Muscle of leg (tissue), 11 donors: Measurements from ENCODE around the gene JAKMIP1. TPM values are rescaled to one million over a fixed set of nuclear protein-coding genes. Genes with fewer than 3 reads are reported as not detected.

Experiments used
- DNase-seq: peaks from one replicate; pipeline ENCODE4 v3.0.0; 2013
- H3K27ac ChIP-seq: one replicate; pipeline ENCODE4 v1.5.1; 2013; ENCODE audit warnings: mild to moderate bottlenecking, low read length, control low read depth
- H3K27me3 ChIP-seq: one replicate; pipeline ENCODE4 v1.6.1; 2013; ENCODE audit warnings: low read length; ENCODE audit not compliant: control insufficient read depth, insufficient read depth
- H3K36me3 ChIP-seq: one replicate; pipeline ENCODE4 v1.6.1; 2013; ENCODE audit warnings: low read length; ENCODE audit not compliant: control insufficient read depth, insufficient read depth
- H3K4me1 ChIP-seq: one replicate; pipeline ENCODE4 v1.6.1; 2013; ENCODE audit warnings: low read length; ENCODE audit not compliant: control insufficient read depth, insufficient read depth
- H3K4me3 ChIP-seq: one replicate; pipeline ENCODE4 v1.5.1; 2013; ENCODE audit warnings: low read length, control low read depth
- H3K9me3 ChIP-seq: replicated peaks from 2 replicates; pipeline ENCODE4 v1.6.1; 2013; ENCODE audit warnings: low read depth, low read length; ENCODE audit not compliant: control insufficient read depth
- WGBS: methylation state at CpG from one replicate; pipeline ENCODE4 v1.1.5; 2013; ENCODE audit warnings: missing lambda C conversion rate; ENCODE audit not compliant: insufficient coverage; 5-methylcytosine and 5-hydroxymethylcytosine counted together
- polyA plus RNA-seq, 8 donors: library from polyadenylated mRNA; unstranded; fragments of 120-200 nt; gene quantifications; one replicate each; pipeline versions ENCODE4 v1.2.1 to v1.2.3, GENCODE V29; 2013; ENCODE audit warnings: inconsistent platforms in 1 of 8, low replicate concordance in 1 of 8; ENCODE audit not compliant: insufficient read length in 8 of 8, insufficient read depth in 1 of 8
- total RNA-seq: library from RNA; stranded (reverse); fragments of 120-200 nt; gene quantifications from one replicate; pipeline ENCODE4 v1.2.4, GENCODE V29; 2013

The JAKMIP1 gene
- total and polyA plus RNA-seq, 9 donors, result 0.04 to 0.39 TPM; not detected in 7

GRCh38 chr4:6044276-6044675, 156.1 kb downstream of the JAKMIP1 start:
- WGBS, result 58% methylated on average over 6 of the region's 9 CpGs
- H3K27ac ChIP-seq, result no peak overlapping the region
- no peak for DNase-seq
- peaks cover 9% of the 10 kb centered on the region for H3K27me3 ChIP-seq
- no peak overlapping the region for H3K4me3 ChIP-seq
- H3K36me3 ChIP-seq, result no peaks in the 10 kb centered on the region
- H3K9me3 ChIP-seq, result no peaks in the 10 kb centered on the region
- H3K4me1 ChIP-seq, result no peaks in the 10 kb centered on the region

GRCh38 chr4:6043843-6044242, 156.5 kb downstream of the JAKMIP1 start:
- H3K27me3 ChIP-seq, result peaks cover 9% of the 10 kb centered on the region

GRCh38 chr4:6043188-6043587, 157.2 kb downstream of the JAKMIP1 start:
- DNase-seq, result no peak
- H3K4me3 ChIP-seq, result no peak overlapping the region
- no peaks in the 10 kb centered on the region for H3K36me3 ChIP-seq
- no peaks in the 10 kb centered on the region for H3K4me1 ChIP-seq
- H3K27me3 ChIP-seq, result peaks cover 9% of the 10 kb centered on the region
- H3K27ac ChIP-seq, result no peak overlapping the region
- H3K9me3 ChIP-seq, result no peaks in the 10 kb centered on the region
- 77% methylated on average over 13 of the region's 13 CpGs for WGBS

More at GRCh38 chr4:6043843-6044242, 156.5 kb downstream of the JAKMIP1 start:
- WGBS, result 70% methylated on average over 7 of the region's 7 CpGs
- H3K36me3 ChIP-seq, result no peaks in the 10 kb centered on the region
- no peak overlapping the region for H3K4me3 ChIP-seq
- no peaks in the 10 kb centered on the region for H3K9me3 ChIP-seq
- H3K27ac ChIP-seq, result no peak overlapping the region
- DNase-seq, result no peak
- H3K4me1 ChIP-seq, result no peaks in the 10 kb centered on the region

- H3K27ac ChIP-seq, result no peak overlapping the region
- H3K36me3 ChIP-seq, result no peaks in the 10 kb centered on the region
- no peaks in the 10 kb centered on the region for H3K4me1 ChIP-seq
- H3K4me3 ChIP-seq, result no peak overlapping the region
- H3K9me3 ChIP-seq, result no peaks in the 10 kb centered on the region
- peaks cover 9% of the 10 kb centered on the region for H3K27me3 ChIP-seq
- no peak for DNase-seq
- WGBS, result 83% methylated on average over 16 of the region's 21 CpGs
Measured at GRCh38 chr4:6042293-6043063, 157.9 kb downstream of the JAKMIP1 start.

- 64% methylated on average over 3 of the region's 5 CpGs for WGBS
- H3K9me3 ChIP-seq, result no peaks in the 10 kb centered on the region
- H3K27ac ChIP-seq, result no peak overlapping the region
- peaks cover 9% of the 10 kb centered on the region for H3K27me3 ChIP-seq
- DNase-seq, result no peak
- H3K36me3 ChIP-seq, result no peaks in the 10 kb centered on the region
- no peaks in the 10 kb centered on the region for H3K4me1 ChIP-seq
- no peak overlapping the region for H3K4me3 ChIP-seq
Measured at GRCh38 chr4:6041800-6042199, 158.5 kb downstream of the JAKMIP1 start.

- no peak overlapping the region for H3K4me3 ChIP-seq
- peaks cover 5% of the 10 kb centered on the region for H3K27me3 ChIP-seq
- 56% methylated on average over 7 of the region's 8 CpGs for WGBS
- no peaks in the 10 kb centered on the region for H3K36me3 ChIP-seq
- no peaks in the 10 kb centered on the region for H3K4me1 ChIP-seq
- no peaks in the 10 kb centered on the region for H3K9me3 ChIP-seq
- H3K27ac ChIP-seq, result no peak overlapping the region
- no peak for DNase-seq
Measured at GRCh38 chr4:6038711-6039110, 161.6 kb downstream of the JAKMIP1 start.

- H3K4me1 ChIP-seq, result peaks cover 5% of the 10 kb centered on the region
- H3K4me3 ChIP-seq, result no peak overlapping the region
- H3K27ac ChIP-seq, result no peak overlapping the region
- no peak for DNase-seq
- H3K27me3 ChIP-seq, result peaks cover 5% of the 10 kb centered on the region
- H3K9me3 ChIP-seq, result no peaks in the 10 kb centered on the region
- WGBS, result 87% methylated on average over 16 of the region's 16 CpGs
- no peaks in the 10 kb centered on the region for H3K36me3 ChIP-seq
Measured at GRCh38 chr4:6035786-6036185, 164.6 kb downstream of the JAKMIP1 start.

- peaks cover 2% of the 10 kb centered on the region for H3K27me3 ChIP-seq
- H3K9me3 ChIP-seq, result no peaks in the 10 kb centered on the region
- H3K36me3 ChIP-seq, result no peaks in the 10 kb centered on the region
- DNase-seq, result no peak
- H3K4me1 ChIP-seq, result peaks cover 5% of the 10 kb centered on the region
- H3K27ac ChIP-seq, result no peak overlapping the region
- no CpG with 5 or more reads among the region's 4 CpGs for WGBS
- no peak overlapping the region for H3K4me3 ChIP-seq
Measured at GRCh38 chr4:6033381-6033780, 167.0 kb downstream of the JAKMIP1 start.

- Histone ChIP-seq H3K27ac (no peak overlapping the region), H3K27me3 (peaks cover 2% of the 10 kb centered on the region), H3K4me3 (no peak overlapping the region), H3K4me1 (peaks cover 5% of the 10 kb centered on the region), H3K36me3 (no peaks in the 10 kb centered on the region), H3K9me3 (no peaks in the 10 kb centered on the region)
- no peak for DNase-seq
- 82% methylated on average over 8 of the region's 11 CpGs for WGBS
Measured at GRCh38 chr4:6032249-6033244, 167.8 kb downstream of the JAKMIP1 start.

- peaks cover 2% of the 10 kb centered on the region for H3K27me3 ChIP-seq
- WGBS, result 50% methylated on average over 2 of the region's 5 CpGs
- no peaks in the 10 kb centered on the region for H3K9me3 ChIP-seq
- peaks cover 5% of the 10 kb centered on the region for H3K4me1 ChIP-seq
- no peak overlapping the region for H3K4me3 ChIP-seq
- DNase-seq, result peak; percentile 12
- H3K36me3 ChIP-seq, result no peaks in the 10 kb centered on the region
- no peak overlapping the region for H3K27ac ChIP-seq
Measured at GRCh38 chr4:6031846-6032245, 168.5 kb downstream of the JAKMIP1 start.
